HepG2 (cell line): ENCODE data around the gene NUDCD3. TPM values are rescaled to one million over a fixed set of nuclear protein-coding genes. Genes with fewer than 3 reads are reported as not detected.

Source experiments
- ATAC-seq: fragments of 200-7000 bp; cut with Tn5 transposase; 3 replicates; pipeline ENCODE4 v1.9.1; 2020; ENCODE audit warnings: mild to moderate bottlenecking, moderate library complexity
- BruUV-seq: library from RNA; stranded (reverse); fragments of 400-500 nt; replicated peaks from 2 replicates; lab custom pipeline; 2021; lab: Mats Ljungman, UMichigan
- CTCF ChIA-PET: fragments of 300-600 bp; formaldehyde crosslinking; extraction: SDS; loops from one replicate; lab custom pipeline; 2021; ENCODE audit warnings: low total read pairs, inconsistent platforms, low intra/inter-chr PET ratio; lab: Yijun Ruan, JAX
- POLR2A ChIA-PET: fragments of 350-600 bp; sonication (Branson Sonifier 250); formaldehyde crosslinking; loops from one replicate; lab custom pipeline; 2020; ENCODE audit warnings: antibody characterized with exemption, inconsistent platforms; lab: Yijun Ruan, JAX
- DNase-seq: peaks from one replicate; pipeline ENCODE4 v3.0.0-alpha.2; 2015; ENCODE audit warnings: low spot score
- FAIRE-seq: peaks from 3 replicates; lab custom pipeline; 2011; peaks lifted over from hg19 to GRCh38; lab: Jason Lieb, UNC
- H2AFZ ChIP-seq: one replicate; pipeline ENCODE4 v1.6.1; 2011; ENCODE audit warnings: low read length, inconsistent platforms
- H3K27ac ChIP-seq: fragments of 300-600 bp; 3 replicates; pipeline ENCODE4 v1.8.0; 2011; ENCODE audit warnings: mixed run types, mild to moderate bottlenecking, mixed read lengths, low read length, inconsistent platforms; ENCODE audit not compliant: insufficient read depth; ENCODE audit errors: extremely low read length
- H3K27me3 ChIP-seq, 2 experiments: fragments of 200-600 bp in 1 of 2; 2 replicates in 1 of 2; 3 replicates in 1 of 2; pipeline versions ENCODE4 v1.6.0 to v1.8.0; 2011; ENCODE audit warnings: low read length in 2 of 2, mild to moderate bottlenecking in 2 of 2, moderate library complexity in 2 of 2, inconsistent platforms in 1 of 2; ENCODE audit not compliant: insufficient read depth in 2 of 2, control insufficient read depth in 1 of 2
- H3K36me3 ChIP-seq, 2 experiments: fragments of 200-600 bp in 1 of 2; replicated peaks in 1 of 2; 2 replicates in 1 of 2; 3 replicates in 1 of 2; pipeline versions ENCODE4 v1.5.1 to v1.8.0; 2011; ENCODE audit warnings: low read length in 2 of 2, inconsistent platforms in 1 of 2; ENCODE audit not compliant: insufficient read depth in 2 of 2, control insufficient read depth in 1 of 2
- H3K4me1 ChIP-seq: 2 replicates; pipeline ENCODE4 v1.5.1; 2012; ENCODE audit warnings: low read length, inconsistent platforms; ENCODE audit not compliant: insufficient read depth
- H3K4me2 ChIP-seq: 2 replicates; pipeline ENCODE4 v1.6.0; 2011; ENCODE audit warnings: low read depth, low read length, inconsistent platforms
- H3K4me3 ChIP-seq, 3 experiments: fragments of 200-600 bp in 1 of 3; sonication (generic), shearing (Covaris generic) in 1 of 3; replicated peaks in 1 of 3; 2 replicates each; pipeline ENCODE4 v1.5.1; 2011 to 2016; ENCODE audit warnings: low read length in 3 of 3, inconsistent platforms in 2 of 3, low read depth in 2 of 3, mild to moderate bottlenecking in 2 of 3, control low read depth in 1 of 3, mixed read lengths in 1 of 3; ENCODE audit not compliant: insufficient read depth in 1 of 3
- H3K79me2 ChIP-seq: one replicate; pipeline ENCODE4 v1.6.1; 2011; ENCODE audit warnings: low read length, inconsistent platforms; ENCODE audit not compliant: insufficient read depth
- H3K9ac ChIP-seq: 2 replicates; pipeline ENCODE4 v1.6.0; 2011; ENCODE audit warnings: mild to moderate bottlenecking, low read depth, low read length, inconsistent platforms; ENCODE audit not compliant: insufficient read depth
- H3K9me3 ChIP-seq: 2 replicates; pipeline ENCODE4 v1.5.1; 2012; ENCODE audit warnings: mild to moderate bottlenecking, low read length
- H4K20me1 ChIP-seq: 2 replicates; pipeline ENCODE4 v1.6.0; 2011; ENCODE audit warnings: inconsistent platforms, mild to moderate bottlenecking, low read length, moderate library complexity; ENCODE audit not compliant: insufficient read depth
- ATAD3A ChIP-seq: sonication (generic); formaldehyde crosslinking; IDR thresholded peaks from 2 replicates; pipeline ENCODE4 v1.4.0; 2020; ENCODE audit warnings: missing genetic modification reagents
- ATF5 ChIP-seq: sonication (generic); formaldehyde crosslinking; IDR thresholded peaks from 2 replicates; pipeline ENCODE4 v1.4.0; 2020; ENCODE audit warnings: mild to moderate bottlenecking, low read depth, missing genetic modification reagents
- CBX5 ChIP-seq: sonication (generic); formaldehyde crosslinking; IDR thresholded peaks from 2 replicates; pipeline ENCODE4 v1.4.0; 2020; ENCODE audit warnings: missing genetic modification reagents, borderline replicate concordance
- DDIT3 ChIP-seq: sonication (generic); formaldehyde crosslinking; IDR thresholded peaks from 2 replicates; pipeline ENCODE4 v1.4.0; 2020; ENCODE audit warnings: mild to moderate bottlenecking, missing genetic modification reagents
- ELF3 ChIP-seq: IDR thresholded peaks from 2 replicates; pipeline ENCODE4 v1.6.1; 2016; ENCODE audit warnings: missing genetic modification reagents, missing compliant biosample characterization
- GTF3A ChIP-seq: sonication (generic); formaldehyde crosslinking; conservative IDR thresholded peaks from 2 replicates; pipeline ENCODE4 v1.4.0; 2020; ENCODE audit warnings: mild to moderate bottlenecking, missing genetic modification reagents
- HNRNPUL1 ChIP-seq: fragments of 200-400 bp; formaldehyde crosslinking; IDR thresholded peaks from 2 replicates; pipeline ENCODE4 v1.6.1; 2017; ENCODE audit warnings: low read depth, mild to moderate bottlenecking, low read length, moderate library complexity
- IRF2 ChIP-seq: IDR thresholded peaks from 2 replicates; pipeline ENCODE4 v1.6.1; 2018; ENCODE audit warnings: missing genetic modification reagents, missing compliant biosample characterization
- MNT ChIP-seq: fragments of 450-650 bp; IDR thresholded peaks from 2 replicates; pipeline ENCODE4 v1.6.1; 2016
- MZF1 ChIP-seq: sonication (generic); formaldehyde crosslinking; IDR thresholded peaks from 2 replicates; pipeline ENCODE4 v1.8.1; 2023; ENCODE audit warnings: mild to moderate bottlenecking, missing genetic modification reagents, borderline replicate concordance
- SIN3A ChIP-seq: IDR thresholded peaks from 2 replicates; pipeline ENCODE4 v1.6.1; 2011; ENCODE audit warnings: low read depth, mild to moderate bottlenecking, control low read depth, low read length, borderline replicate concordance
- ZNF10 ChIP-seq: sonication (generic); formaldehyde crosslinking; IDR thresholded peaks from 2 replicates; pipeline ENCODE4 v1.4.0; 2020; ENCODE audit warnings: mild to moderate bottlenecking, low read depth, missing genetic modification reagents, borderline replicate concordance
- ZNF17 ChIP-seq: sonication (generic); formaldehyde crosslinking; IDR thresholded peaks from 2 replicates; pipeline ENCODE4 v1.5.0; 2020; ENCODE audit warnings: mild to moderate bottlenecking, missing genetic modification reagents
- ZNF34 ChIP-seq: sonication (generic); formaldehyde crosslinking; IDR thresholded peaks from 2 replicates; pipeline ENCODE4 v1.4.0; 2020; ENCODE audit warnings: mild to moderate bottlenecking, missing genetic modification reagents, borderline replicate concordance
- ZNF503 ChIP-seq: sonication (generic); formaldehyde crosslinking; IDR thresholded peaks from 2 replicates; pipeline ENCODE4 v1.4.0; 2020; ENCODE audit warnings: missing genetic modification reagents
- ZNF547 ChIP-seq: sonication (generic); formaldehyde crosslinking; IDR thresholded peaks from 2 replicates; pipeline ENCODE4 v1.5.1; 2020; ENCODE audit warnings: mild to moderate bottlenecking, missing genetic modification reagents
- WGBS: methylation state at CpG from one replicate; pipeline ENCODE4 v1.1.6; 2017; ENCODE audit warnings: low lambda C conversion rate; 5-methylcytosine and 5-hydroxymethylcytosine counted together
- in situ Hi-C: cut with HindIII; loops from 2 replicates; pipeline ENCODE4 v1.10.0; 2017; ENCODE audit warnings: low pct_unique_long_range_greater_than_20kb; ENCODE audit not compliant: extremely low pct_ligation_motif_present
- intact Hi-C: fragments of 100-400 bp; cut with micrococcal nuclease; formaldehyde crosslinking; loops from one replicate; pipeline ENCODE4 v1.10.0; 2022; ENCODE audit not compliant: unreplicated experiment
- polyA plus RNA-seq, 8 experiments: library from polyadenylated mRNA; depleted of rRNA in 3 of 8; stranded (reverse) in 7 of 8; unstranded in 1 of 8; fragments of >200 nt; fragmentation: Illumina TruSeq in 4 of 8; extraction: Trizol in 4 of 8; gene quantifications; 2 replicates each; pipeline versions ENCODE4 v1.2.1 to v1.2.3, GENCODE V29; 2011 to 2016; ENCODE audit warnings: low read depth in 4 of 8, missing spikeins in 1 of 8, mixed read lengths in 1 of 8; ENCODE audit not compliant: insufficient read depth in 1 of 8
- total RNA-seq, 5 experiments: library from RNA; depleted of rRNA; stranded (reverse); fragments of >200 nt; fragmentation: Illumina TruSeq; extraction: Trizol; gene quantifications; 2 replicates each; pipeline ENCODE4 v1.2.3, GENCODE V29; 2016; ENCODE audit warnings: low read depth in 1 of 5
- TF ChIP-seq, protein P1 (sequence below): sonication (generic); formaldehyde crosslinking; IDR thresholded peaks from 2 replicates; pipeline ENCODE4 v1.5.0; 2020; ENCODE audit warnings: mild to moderate bottlenecking, missing genetic modification reagents, borderline replicate concordance

The NUDCD3 gene
- total and polyA plus RNA-seq, 2 of the 13 experiments (the other 11 are each of a cell fraction or from before 2014, with no cell fraction given): 20.8 to 49.9 TPM

DNA sequence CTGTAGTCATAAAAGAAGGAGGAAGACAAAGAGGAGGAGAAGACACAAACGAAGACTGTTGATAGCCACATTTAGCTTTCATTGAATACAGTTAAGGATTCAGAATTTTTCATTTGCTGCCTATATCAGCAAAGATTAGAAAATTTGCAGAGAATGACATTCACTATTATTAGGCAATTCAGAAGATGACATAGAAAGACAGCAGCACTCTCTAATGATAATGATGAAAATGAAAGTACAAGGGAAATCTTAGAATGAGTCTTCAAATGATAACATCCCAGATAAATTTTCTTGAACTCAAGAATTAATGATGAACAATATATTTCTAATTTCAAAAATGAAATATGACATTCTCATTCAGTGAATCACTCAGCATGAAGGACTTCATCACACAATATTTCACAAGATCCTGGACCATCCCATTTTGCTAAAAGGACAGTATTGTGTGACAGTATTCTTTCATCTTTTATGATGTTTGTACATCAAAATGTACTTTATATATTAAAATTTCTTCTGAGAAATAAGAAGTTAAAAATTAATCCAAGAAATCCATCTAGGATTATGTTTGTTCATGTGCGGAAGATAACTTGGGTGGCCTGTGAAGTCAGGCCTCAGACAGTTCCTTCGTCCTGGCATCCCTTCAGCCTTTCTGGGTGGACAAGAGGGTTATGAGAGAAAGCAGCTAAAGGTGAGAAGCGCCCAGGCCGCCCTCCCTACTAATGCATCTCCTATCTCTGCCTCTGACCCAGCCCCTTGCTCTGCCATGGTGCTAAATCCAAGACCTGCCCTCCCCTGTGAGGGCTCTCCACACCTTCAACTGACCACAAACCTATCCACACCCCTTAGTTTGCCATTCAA, 117.7 kb downstream of the NUDCD3 start:
- Histone ChIP-seq H4K20me1 (no peaks in the 10 kb centered on the region), H3K27ac (no peak overlapping the region), H3K79me2 (no peaks in the 10 kb centered on the region), H2AFZ (no peak overlapping the region), H3K9me3 (no peaks in the 10 kb centered on the region), H3K4me2 (no peak overlapping the region), H3K4me3 (no peak overlapping the region), H3K9ac (no peak overlapping the region), H3K27me3 (peaks cover 0 to 6% of the 10 kb centered on the region in 2 experiments; a peak in 1 of 5 replicates), H3K36me3 (no peaks in the 10 kb centered on the region), H3K4me1 (peaks cover 17% of the 10 kb centered on the region)
- no peak for TF ChIP-seq MZF1 (CRISPR knock-in tag)
- TF ChIP-seq ZNF34: no peak
- TF ChIP-seq ATF5: no peak
- TF ChIP-seq ZNF17 (CRISPR knock-in tag): no peak
- TF ChIP-seq ZNF503 (CRISPR knock-in tag): no peak
- no peak for TF ChIP-seq HNRNPUL1
- TF ChIP-seq, protein P1, sequence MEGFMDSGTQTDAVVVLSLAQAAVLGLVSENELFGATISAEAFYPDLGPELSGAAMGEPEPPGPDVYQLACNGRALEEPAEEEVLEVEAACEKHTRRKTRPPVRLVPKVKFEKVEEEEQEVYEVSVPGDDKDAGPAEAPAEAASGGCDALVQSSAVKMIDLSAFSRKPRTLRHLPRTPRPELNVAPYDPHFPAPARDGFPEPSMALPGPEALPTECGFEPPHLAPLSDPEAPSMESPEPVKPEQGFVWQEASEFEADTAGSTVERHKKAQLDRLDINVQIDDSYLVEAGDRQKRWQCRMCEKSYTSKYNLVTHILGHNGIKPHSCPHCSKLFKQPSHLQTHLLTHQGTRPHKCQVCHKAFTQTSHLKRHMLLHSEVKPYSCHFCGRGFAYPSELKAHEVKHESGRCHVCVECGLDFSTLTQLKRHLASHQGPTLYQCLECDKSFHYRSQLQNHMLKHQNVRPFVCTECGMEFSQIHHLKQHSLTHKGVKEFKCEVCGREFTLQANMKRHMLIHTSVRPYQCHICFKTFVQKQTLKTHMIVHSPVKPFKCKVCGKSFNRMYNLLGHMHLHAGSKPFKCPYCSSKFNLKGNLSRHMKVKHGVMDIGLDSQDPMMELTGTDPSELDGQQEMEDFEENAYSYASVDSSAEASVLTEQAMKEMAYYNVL: no peak
- TF ChIP-seq ATAD3A (CRISPR knock-in tag): no peak
- no peak for TF ChIP-seq IRF2 (CRISPR knock-in tag)
- TF ChIP-seq CBX5 (CRISPR knock-in tag): no peak
- TF ChIP-seq DDIT3: no peak
- TF ChIP-seq MNT: no peak
- TF ChIP-seq ZNF10 (CRISPR knock-in tag): no peak
- TF ChIP-seq ZNF547 (CRISPR knock-in tag): no peak
- TF ChIP-seq ELF3 (CRISPR knock-in tag): no peak
- no peak for TF ChIP-seq SIN3A
- TF ChIP-seq GTF3A (CRISPR knock-in tag): no peak
- no TSS peak for BruUV-seq
- 3% methylated on average over 5 of the region's 5 CpGs for WGBS
- in situ Hi-C loops (no loop called here), intact Hi-C loops (no loop called here)
- ChIA-PET CTCF (no interaction called here), POLR2A (no interaction called here)
- DNase-seq (no peak), FAIRE-seq (no peak), ATAC-seq (no peak)
